Neuronal stem cell (in vitro differentiated cells): ENCODE measurements around the gene C20orf144.

Experiments used
- DNase-seq: peaks from one replicate; pipeline ENCODE4 v3.0.0-alpha.2; 2013; ENCODE audit warnings: low spot score
- H2AFZ ChIP-seq: one replicate; pipeline ENCODE4 v1.6.1; 2013; ENCODE audit warnings: mild to moderate bottlenecking, low read length, inconsistent platforms
- H2AK5ac ChIP-seq: 2 replicates; pipeline ENCODE4 v1.6.1; 2013; ENCODE audit warnings: low read depth, mild to moderate bottlenecking, inconsistent platforms, low read length, moderate library complexity, mixed read lengths
- H2BK120ac ChIP-seq: 2 replicates; pipeline ENCODE4 v1.6.1; 2013; ENCODE audit warnings: low read depth, mild to moderate bottlenecking, inconsistent platforms, low read length, moderate library complexity, mixed read lengths
- H2BK12ac ChIP-seq: one replicate; pipeline ENCODE4 v1.6.1; 2013; ENCODE audit warnings: low read length, inconsistent platforms
- H2BK15ac ChIP-seq: 2 replicates; pipeline ENCODE4 v1.6.1; 2013; ENCODE audit warnings: mild to moderate bottlenecking, low read length, inconsistent platforms, mixed read lengths
- H2BK5ac ChIP-seq: one replicate; pipeline ENCODE4 v1.6.1; 2013; ENCODE audit warnings: inconsistent platforms, mild to moderate bottlenecking, low read length, moderate library complexity
- H3K14ac ChIP-seq: one replicate; pipeline ENCODE4 v1.6.1; 2013; ENCODE audit warnings: low read length, inconsistent platforms
- H3K18ac ChIP-seq: 2 replicates; pipeline ENCODE4 v1.6.1; 2013; ENCODE audit warnings: low read length, inconsistent platforms
- H3K23ac ChIP-seq: 2 replicates; pipeline ENCODE4 v1.6.1; 2013; ENCODE audit warnings: low read depth, mild to moderate bottlenecking, mixed read lengths, low read length, inconsistent platforms; ENCODE audit not compliant: poor library complexity
- H3K27ac ChIP-seq: replicated peaks from 3 replicates; pipeline ENCODE4 v1.5.1; 2013; ENCODE audit warnings: low read length, inconsistent platforms
- H3K27me3 ChIP-seq, 3 experiments: 2 replicates each; pipeline ENCODE4 v1.6.1; 2013; ENCODE audit warnings: low read length in 3 of 3, mild to moderate bottlenecking in 2 of 3, inconsistent platforms in 1 of 3, low read depth in 1 of 3, mixed read lengths in 1 of 3, moderate library complexity in 1 of 3; ENCODE audit not compliant: control insufficient read depth in 3 of 3, insufficient read depth in 3 of 3
- H3K36me3 ChIP-seq, 2 donors: replicated peaks in 1 of 2; 2 replicates each; pipeline ENCODE4 v1.6.1; 2013; ENCODE audit warnings: low read length in 2 of 2; ENCODE audit not compliant: control insufficient read depth in 2 of 2, insufficient read depth in 2 of 2
- H3K4ac ChIP-seq: 2 replicates; pipeline ENCODE4 v1.6.1; 2013; ENCODE audit warnings: inconsistent platforms, mild to moderate bottlenecking, low read length, moderate library complexity
- H3K4me1 ChIP-seq, 2 donors: 1 replicate in 1 of 2; 2 replicates in 1 of 2; pipeline ENCODE4 v1.6.1; 2013; ENCODE audit warnings: low read length in 2 of 2, low read depth in 1 of 2; ENCODE audit not compliant: control insufficient read depth in 2 of 2, insufficient read depth in 1 of 2
- H3K4me2 ChIP-seq: one replicate; pipeline ENCODE4 v1.6.1; 2013; ENCODE audit warnings: mild to moderate bottlenecking, low read length, inconsistent platforms; ENCODE audit not compliant: insufficient read depth, poor library complexity, severe bottlenecking
- H3K4me3 ChIP-seq, 2 donors: 2 replicates each; pipeline ENCODE4 v1.5.1; 2013; ENCODE audit warnings: low read length in 2 of 2, mild to moderate bottlenecking in 2 of 2, inconsistent platforms in 1 of 2, moderate library complexity in 1 of 2
- H3K79me1 ChIP-seq: one replicate; pipeline ENCODE4 v1.6.1; 2013; ENCODE audit warnings: low read depth, mild to moderate bottlenecking, inconsistent platforms, low read length, moderate library complexity
- H3K9ac ChIP-seq: one replicate; pipeline ENCODE4 v1.6.1; 2013; ENCODE audit warnings: mild to moderate bottlenecking, low read depth, low read length, inconsistent platforms; ENCODE audit not compliant: poor library complexity
- H3K9me3 ChIP-seq, 2 donors: replicated peaks in 1 of 2; 2 replicates each; pipeline versions ENCODE3 to v1.6.1; 2013; ENCODE audit warnings: low read length in 2 of 2, mild to moderate bottlenecking in 2 of 2, inconsistent platforms in 1 of 2, low read depth in 1 of 2, mixed read lengths in 1 of 2, moderate library complexity in 1 of 2; ENCODE audit not compliant: control insufficient read depth in 2 of 2, insufficient read depth in 1 of 2
- H4K8ac ChIP-seq: one replicate; pipeline ENCODE4 v1.6.1; 2013; ENCODE audit warnings: low read depth, mild to moderate bottlenecking, inconsistent platforms, low read length, moderate library complexity
- H4K91ac ChIP-seq: one replicate; pipeline ENCODE4 v1.6.1; 2013; ENCODE audit warnings: low read length, low read depth, mild to moderate bottlenecking, inconsistent platforms; ENCODE audit not compliant: poor library complexity
- WGBS, 2 donors: extraction: QIAGEN DNeasy Blood & Tissue Kit; methylation state at CpG; one replicate each; pipeline ENCODE4 v1.1.7; 2013; ENCODE audit warnings: missing lambda C conversion rate in 2 of 2, mixed read lengths in 1 of 2; ENCODE audit not compliant: insufficient read length in 2 of 2, insufficient replicate concordance in 1 of 2; ENCODE audit errors: extremely low coverage in 2 of 2; 5-methylcytosine and 5-hydroxymethylcytosine counted together

C20orf144 gene

DNA sequence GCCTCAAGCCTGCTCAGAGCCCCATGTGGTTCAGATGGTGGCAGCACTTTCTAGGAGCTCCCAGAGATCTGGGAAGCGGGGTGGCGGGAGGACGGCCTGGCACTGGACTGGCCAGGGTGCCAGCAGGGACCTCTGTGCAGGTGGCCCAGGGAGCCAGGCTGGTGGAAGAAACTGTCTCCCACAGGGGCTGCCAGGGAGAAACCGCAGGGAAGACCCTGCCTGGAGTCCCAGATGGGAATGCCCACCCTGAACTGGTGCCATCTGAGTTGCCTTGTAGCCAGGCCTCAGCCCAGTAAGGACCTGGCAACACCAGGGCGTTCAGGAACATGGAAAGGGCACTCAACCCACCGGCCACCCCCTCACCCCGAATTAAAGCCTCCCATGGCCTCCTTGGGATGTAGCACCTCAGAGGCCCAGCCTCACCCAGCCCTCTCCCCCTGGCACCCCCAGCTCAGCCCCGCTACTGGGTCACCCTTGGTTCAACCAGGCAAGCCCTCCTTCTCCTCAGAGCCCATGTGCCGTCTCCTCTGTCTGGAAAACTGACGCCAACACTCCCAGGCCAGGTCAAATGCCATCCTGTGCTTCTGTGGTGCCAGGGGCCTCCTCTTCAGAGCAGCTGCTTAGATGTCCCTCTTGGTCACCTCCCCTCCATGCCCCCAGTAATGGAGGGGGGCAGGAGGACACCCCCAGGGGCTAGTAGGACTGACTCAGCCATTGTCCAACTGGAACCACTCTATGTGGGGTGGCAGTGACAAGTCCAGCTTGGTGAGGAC, 5.9 kb upstream of the C20orf144 start:
- Histone ChIP-seq H3K4me2 (no peak overlapping the region), H3K23ac (no peak overlapping the region), H3K4me1 (peaks cover 0 to 2% of the 10 kb centered on the region in 2 donors), H2BK12ac (no peak overlapping the region), H3K9me3 (no peaks in the 10 kb centered on the region), H2AFZ (no peak overlapping the region), H3K4ac (no peak overlapping the region), H3K9ac (no peak overlapping the region), H3K27me3 (no peaks in the 10 kb centered on the region), H3K18ac (no peak overlapping the region), H2AK5ac (no peak overlapping the region), H3K4me3 (no peak overlapping the region), H3K79me1 (peaks cover 3% of the 10 kb centered on the region), H4K91ac (no peak overlapping the region), H4K8ac (no peak overlapping the region), H2BK120ac (no peak overlapping the region), H3K27ac (no peak overlapping the region), H2BK5ac (peak overlapping the region; percentile 66), H3K36me3 (peaks cover 4 to 14% of the 10 kb centered on the region in 2 donors), H2BK15ac (no peak overlapping the region), H3K14ac (no peak overlapping the region)
- WGBS, 2 donors, result no CpG with 5 or more reads among the region's 10 CpGs
- no peak for DNase-seq

- no CpG with 5 or more reads among the region's 17 CpGs for WGBS, 2 donors
- Histone ChIP-seq H2BK5ac (peak overlapping the region; percentile 66), H4K91ac (no peak overlapping the region), H3K9ac (no peak overlapping the region), H2BK15ac (no peak overlapping the region), H3K27me3 (no peaks in the 10 kb centered on the region), H4K8ac (no peak overlapping the region), H3K4me1 (peaks cover 0 to 2% of the 10 kb centered on the region in 2 donors), H3K4me3 (no peak overlapping the region), H3K4me2 (no peak overlapping the region), H3K18ac (no peak overlapping the region), H3K4ac (no peak overlapping the region), H2BK120ac (no peak overlapping the region), H3K9me3 (no peaks in the 10 kb centered on the region), H3K79me1 (peaks cover 3% of the 10 kb centered on the region), H3K27ac (no peak overlapping the region), H3K23ac (peak overlapping the region; percentile 73), H2BK12ac (peak overlapping the region; percentile 41), H2AK5ac (no peak overlapping the region), H2AFZ (no peak overlapping the region), H3K14ac (no peak overlapping the region), H3K36me3 (peaks cover 4 to 14% of the 10 kb centered on the region in 2 donors)
- no peak for DNase-seq
Observed at GRCh38 chr20:33656783-33657703, 5.1 kb upstream of the C20orf144 start.

DNA sequence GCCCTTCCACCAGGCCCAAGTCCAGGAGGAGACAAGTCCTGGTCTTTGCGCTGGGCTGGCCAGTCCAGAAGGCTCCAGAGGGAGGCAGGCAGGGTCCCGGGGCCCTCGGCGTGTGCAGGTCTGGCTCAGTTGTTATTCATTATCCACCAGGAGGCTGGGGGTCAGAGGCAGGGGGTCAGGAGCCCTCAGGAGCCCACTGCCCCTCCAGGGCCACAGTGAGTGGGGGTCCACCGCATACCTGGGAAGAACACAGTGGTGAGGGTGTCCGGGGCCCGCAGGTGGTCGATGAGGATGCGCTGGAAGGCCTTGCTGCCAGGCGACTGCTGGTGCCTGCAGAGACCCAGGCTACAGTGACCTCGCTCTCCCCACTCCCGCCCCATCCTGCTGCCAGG, 4.4 kb upstream of the C20orf144 start:
- Histone ChIP-seq H3K4me2 (no peak overlapping the region), H3K36me3 (peaks cover 4 to 14% of the 10 kb centered on the region in 2 donors), H3K23ac (no peak overlapping the region), H2BK15ac (no peak overlapping the region), H2BK5ac (no peak overlapping the region), H4K91ac (no peak overlapping the region), H3K14ac (no peak overlapping the region), H3K4ac (no peak overlapping the region), H3K27ac (no peak overlapping the region), H3K9me3 (no peaks in the 10 kb centered on the region), H2BK120ac (no peak overlapping the region), H4K8ac (no peak overlapping the region), H2AK5ac (no peak overlapping the region), H3K4me3 (no peak overlapping the region), H3K27me3 (no peaks in the 10 kb centered on the region), H3K79me1 (peaks cover 3% of the 10 kb centered on the region), H3K4me1 (peaks cover 0 to 3% of the 10 kb centered on the region in 2 donors), H2BK12ac (no peak overlapping the region), H2AFZ (no peak overlapping the region), H3K18ac (no peak overlapping the region), H3K9ac (no peak overlapping the region)
- no CpG with 5 or more reads among the region's 12 CpGs for WGBS, 2 donors
- DNase-seq, result no peak

GRCh38 chr20:33658510-33658909, 3.6 kb upstream of the C20orf144 start:
- Histone ChIP-seq H3K27me3 (no peaks in the 10 kb centered on the region), H3K23ac (no peak overlapping the region), H4K91ac (no peak overlapping the region), H3K4me1 (peaks cover 0 to 5% of the 10 kb centered on the region in 2 donors), H3K4me3 (no peak overlapping the region), H2BK12ac (no peak overlapping the region), H3K9me3 (no peaks in the 10 kb centered on the region), H2BK120ac (no peak overlapping the region), H2BK15ac (no peak overlapping the region), H2BK5ac (no peak overlapping the region), H2AFZ (no peak overlapping the region), H3K4ac (no peak overlapping the region), H3K79me1 (peaks cover 3% of the 10 kb centered on the region), H3K18ac (no peak overlapping the region), H3K9ac (no peak overlapping the region), H3K4me2 (no peak overlapping the region), H3K36me3 (peaks cover 4 to 14% of the 10 kb centered on the region in 2 donors), H3K14ac (no peak overlapping the region), H4K8ac (no peak overlapping the region), H2AK5ac (no peak overlapping the region), H3K27ac (no peak overlapping the region)
- DNase-seq, result no peak
- WGBS, 2 donors, result no CpG with 5 or more reads among the region's 8 CpGs
